GM23338 (cell line): ENCODE data around the gene IPO7.

Experiments used
- CREB1 ChIP-seq: fragments of 250-450 bp; sonication (Bioruptor Pico); IDR thresholded peaks from 2 replicates; pipeline ENCODE4 v1.5.0; 2020; ENCODE audit warnings: low read depth, mild to moderate bottlenecking, moderate library complexity
- EZH2 ChIP-seq: fragments of 200-600 bp; sonication (generic); IDR thresholded peaks from one replicate; pipeline ENCODE4 v1.8.0; 2017; ENCODE audit warnings: antibody characterized with exemption, mild to moderate bottlenecking, low read depth; ENCODE audit not compliant: unreplicated experiment
- EZH2phosphoT487 ChIP-seq: fragments of 200-600 bp; sonication (generic); IDR thresholded peaks from one replicate; pipeline ENCODE4 v1.8.1; 2018; ENCODE audit warnings: antibody characterized with exemption; ENCODE audit not compliant: unreplicated experiment
- JUNB ChIP-seq: IDR thresholded peaks from one replicate; pipeline ENCODE4 v1.6.1; 2016; ENCODE audit warnings: antibody characterized with exemption; ENCODE audit not compliant: unreplicated experiment
- NANOG ChIP-seq: IDR thresholded peaks from 2 replicates; pipeline ENCODE4 v1.6.1; 2016; ENCODE audit warnings: antibody characterized with exemption, borderline replicate concordance
- POLR2AphosphoS5 ChIP-seq: IDR thresholded peaks from 2 replicates; pipeline ENCODE4 v1.6.1; 2016; ENCODE audit warnings: antibody characterized with exemption, low read depth
- TF ChIP-seq, protein P1 (sequence below), 2 experiments: fragments of 200-600 bp in 1 of 2; sonication (generic) in 1 of 2; conservative IDR thresholded peaks; 2 replicates each; pipeline versions ENCODE4 v1.5.1 to v1.6.1; 2016 to 2017; ENCODE audit warnings: antibody characterized with exemption in 2 of 2, low read depth in 2 of 2, mild to moderate bottlenecking in 2 of 2, moderate library complexity in 1 of 2
- TF ChIP-seq, protein P2 (sequence below): fragments of 250-450 bp; sonication (Bioruptor Pico); IDR thresholded peaks from 2 replicates; pipeline ENCODE4 v1.5.0; 2020; ENCODE audit warnings: mild to moderate bottlenecking, moderate library complexity

DNA sequence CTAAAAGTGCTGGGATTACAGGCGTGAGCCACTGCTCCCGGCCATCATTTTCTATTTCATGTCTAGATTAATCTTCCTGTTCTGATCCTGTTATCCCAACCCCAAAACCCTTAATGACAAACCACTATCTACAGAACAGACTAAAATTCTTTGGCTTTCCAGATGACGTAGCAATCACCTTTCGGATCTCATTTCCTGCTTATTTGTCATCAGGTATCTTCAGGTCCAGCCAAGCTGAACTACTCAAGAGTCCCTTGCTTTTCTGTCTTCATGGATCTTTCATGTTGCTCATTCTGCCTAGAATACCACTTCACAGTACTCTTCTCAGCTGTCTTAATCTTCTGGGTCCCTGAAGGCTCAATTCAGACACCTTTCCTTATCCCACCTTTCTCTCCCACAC, 27.4 kb upstream of the IPO7 start:
- no peak for TF ChIP-seq POLR2AphosphoS5
- TF ChIP-seq, protein P1, sequence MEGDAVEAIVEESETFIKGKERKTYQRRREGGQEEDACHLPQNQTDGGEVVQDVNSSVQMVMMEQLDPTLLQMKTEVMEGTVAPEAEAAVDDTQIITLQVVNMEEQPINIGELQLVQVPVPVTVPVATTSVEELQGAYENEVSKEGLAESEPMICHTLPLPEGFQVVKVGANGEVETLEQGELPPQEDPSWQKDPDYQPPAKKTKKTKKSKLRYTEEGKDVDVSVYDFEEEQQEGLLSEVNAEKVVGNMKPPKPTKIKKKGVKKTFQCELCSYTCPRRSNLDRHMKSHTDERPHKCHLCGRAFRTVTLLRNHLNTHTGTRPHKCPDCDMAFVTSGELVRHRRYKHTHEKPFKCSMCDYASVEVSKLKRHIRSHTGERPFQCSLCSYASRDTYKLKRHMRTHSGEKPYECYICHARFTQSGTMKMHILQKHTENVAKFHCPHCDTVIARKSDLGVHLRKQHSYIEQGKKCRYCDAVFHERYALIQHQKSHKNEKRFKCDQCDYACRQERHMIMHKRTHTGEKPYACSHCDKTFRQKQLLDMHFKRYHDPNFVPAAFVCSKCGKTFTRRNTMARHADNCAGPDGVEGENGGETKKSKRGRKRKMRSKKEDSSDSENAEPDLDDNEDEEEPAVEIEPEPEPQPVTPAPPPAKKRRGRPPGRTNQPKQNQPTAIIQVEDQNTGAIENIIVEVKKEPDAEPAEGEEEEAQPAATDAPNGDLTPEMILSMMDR (conservative IDR thresholded peaks at IDR 0.05; ENCODE audit: low read depth in 2 of 2) = no peak
- TF ChIP-seq CREB1 (CRISPR knock-in tag) = no peak
- no peak for TF ChIP-seq EZH2phosphoT487
- TF ChIP-seq, protein P2, sequence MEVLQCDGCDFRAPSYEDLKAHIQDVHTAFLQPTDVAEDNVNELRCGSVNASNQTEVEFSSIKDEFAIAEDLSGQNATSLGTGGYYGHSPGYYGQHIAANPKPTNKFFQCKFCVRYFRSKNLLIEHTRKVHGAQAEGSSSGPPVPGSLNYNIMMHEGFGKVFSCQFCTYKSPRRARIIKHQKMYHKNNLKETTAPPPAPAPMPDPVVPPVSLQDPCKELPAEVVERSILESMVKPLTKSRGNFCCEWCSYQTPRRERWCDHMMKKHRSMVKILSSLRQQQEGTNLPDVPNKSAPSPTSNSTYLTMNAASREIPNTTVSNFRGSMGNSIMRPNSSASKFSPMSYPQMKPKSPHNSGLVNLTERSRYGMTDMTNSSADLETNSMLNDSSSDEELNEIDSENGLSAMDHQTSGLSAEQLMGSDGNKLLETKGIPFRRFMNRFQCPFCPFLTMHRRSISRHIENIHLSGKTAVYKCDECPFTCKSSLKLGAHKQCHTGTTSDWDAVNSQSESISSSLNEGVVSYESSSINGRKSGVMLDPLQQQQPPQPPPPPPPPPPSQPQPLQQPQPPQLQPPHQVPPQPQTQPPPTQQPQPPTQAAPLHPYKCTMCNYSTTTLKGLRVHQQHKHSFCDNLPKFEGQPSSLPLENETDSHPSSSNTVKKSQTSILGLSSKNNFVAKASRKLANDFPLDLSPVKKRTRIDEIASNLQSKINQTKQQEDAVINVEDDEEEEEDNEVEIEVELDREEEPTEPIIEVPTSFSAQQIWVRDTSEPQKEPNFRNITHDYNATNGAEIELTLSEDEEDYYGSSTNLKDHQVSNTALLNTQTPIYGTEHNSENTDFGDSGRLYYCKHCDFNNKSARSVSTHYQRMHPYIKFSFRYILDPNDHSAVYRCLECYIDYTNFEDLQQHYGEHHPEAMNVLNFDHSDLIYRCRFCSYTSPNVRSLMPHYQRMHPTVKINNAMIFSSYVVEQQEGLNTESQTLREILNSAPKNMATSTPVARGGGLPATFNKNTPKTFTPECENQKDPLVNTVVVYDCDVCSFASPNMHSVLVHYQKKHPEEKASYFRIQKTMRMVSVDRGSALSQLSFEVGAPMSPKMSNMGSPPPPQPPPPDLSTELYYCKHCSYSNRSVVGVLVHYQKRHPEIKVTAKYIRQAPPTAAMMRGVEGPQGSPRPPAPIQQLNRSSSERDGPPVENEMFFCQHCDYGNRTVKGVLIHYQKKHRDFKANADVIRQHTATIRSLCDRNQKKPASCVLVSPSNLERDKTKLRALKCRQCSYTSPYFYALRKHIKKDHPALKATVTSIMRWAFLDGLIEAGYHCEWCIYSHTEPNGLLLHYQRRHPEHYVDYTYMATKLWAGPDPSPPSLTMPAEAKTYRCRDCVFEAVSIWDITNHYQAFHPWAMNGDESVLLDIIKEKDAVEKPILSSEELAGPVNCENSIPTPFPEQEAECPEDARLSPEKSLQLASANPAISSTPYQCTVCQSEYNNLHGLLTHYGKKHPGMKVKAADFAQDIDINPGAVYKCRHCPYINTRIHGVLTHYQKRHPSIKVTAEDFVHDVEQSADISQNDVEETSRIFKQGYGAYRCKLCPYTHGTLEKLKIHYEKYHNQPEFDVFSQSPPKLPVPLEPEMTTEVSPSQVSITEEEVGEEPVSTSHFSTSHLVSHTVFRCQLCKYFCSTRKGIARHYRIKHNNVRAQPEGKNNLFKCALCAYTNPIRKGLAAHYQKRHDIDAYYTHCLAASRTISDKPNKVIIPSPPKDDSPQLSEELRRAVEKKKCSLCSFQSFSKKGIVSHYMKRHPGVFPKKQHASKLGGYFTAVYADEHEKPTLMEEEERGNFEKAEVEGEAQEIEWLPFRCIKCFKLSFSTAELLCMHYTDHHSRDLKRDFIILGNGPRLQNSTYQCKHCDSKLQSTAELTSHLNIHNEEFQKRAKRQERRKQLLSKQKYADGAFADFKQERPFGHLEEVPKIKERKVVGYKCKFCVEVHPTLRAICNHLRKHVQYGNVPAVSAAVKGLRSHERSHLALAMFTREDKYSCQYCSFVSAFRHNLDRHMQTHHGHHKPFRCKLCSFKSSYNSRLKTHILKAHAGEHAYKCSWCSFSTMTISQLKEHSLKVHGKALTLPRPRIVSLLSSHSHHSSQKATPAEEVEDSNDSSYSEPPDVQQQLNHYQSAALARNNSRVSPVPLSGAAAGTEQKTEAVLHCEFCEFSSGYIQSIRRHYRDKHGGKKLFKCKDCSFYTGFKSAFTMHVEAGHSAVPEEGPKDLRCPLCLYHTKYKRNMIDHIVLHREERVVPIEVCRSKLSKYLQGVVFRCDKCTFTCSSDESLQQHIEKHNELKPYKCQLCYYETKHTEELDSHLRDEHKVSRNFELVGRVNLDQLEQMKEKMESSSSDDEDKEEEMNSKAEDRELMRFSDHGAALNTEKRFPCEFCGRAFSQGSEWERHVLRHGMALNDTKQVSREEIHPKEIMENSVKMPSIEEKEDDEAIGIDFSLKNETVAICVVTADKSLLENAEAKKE (CRISPR knock-in tag) = no peak
- TF ChIP-seq EZH2 = no peak
- TF ChIP-seq NANOG = no peak
- TF ChIP-seq JUNB = no peak
